Limb (tissue), 2 donors: Measurements from ENCODE around the gene SOX4.
"Not testable (repeated sequence)": the region's sequence is repeated elsewhere in the genome, so short reads cannot be mapped to it uniquely, and the experiment has no call there.

Experiments used
- DNase-seq, 2 donors: peaks; one replicate each; pipeline ENCODE4 v3.0.0-alpha.2; 2016; ENCODE audit errors: extremely low spot score in 2 of 2

SOX4 gene

GRCh38 chr6:21593412-21593926 is at the start of gene SOX4:
TSS of gene SOX4 (plus strand) at chr6:21593751. CDS start at chr6:21594535, 784 bp downstream.
- DNase-seq = peak; percentile 98

DNA sequence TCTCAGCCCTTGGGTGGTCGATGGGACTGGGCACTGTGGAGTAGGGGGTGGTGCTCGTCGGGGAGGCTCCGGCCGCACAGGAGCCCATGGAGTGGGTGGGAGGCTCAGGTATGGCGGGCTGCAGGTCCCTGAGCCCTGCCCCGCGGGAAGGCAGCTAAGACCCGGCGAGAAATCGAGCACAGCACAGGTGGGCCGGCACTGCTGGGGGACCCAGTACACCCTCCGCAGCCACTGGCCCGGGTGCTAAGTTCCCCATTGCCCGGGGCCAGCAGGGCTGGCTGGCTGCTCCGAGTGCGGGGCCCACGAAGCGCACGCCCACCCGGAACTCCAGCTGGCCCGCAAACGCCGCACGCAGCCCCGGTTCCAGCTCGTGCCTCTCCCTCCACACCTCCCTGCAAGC is 41.3 kb upstream of the SOX4 start:
- not testable (repeated sequence) for DNase-seq

GRCh38 chr6:21554286-21554685 is 39.3 kb upstream of the SOX4 start:
- no peak for DNase-seq

DNA sequence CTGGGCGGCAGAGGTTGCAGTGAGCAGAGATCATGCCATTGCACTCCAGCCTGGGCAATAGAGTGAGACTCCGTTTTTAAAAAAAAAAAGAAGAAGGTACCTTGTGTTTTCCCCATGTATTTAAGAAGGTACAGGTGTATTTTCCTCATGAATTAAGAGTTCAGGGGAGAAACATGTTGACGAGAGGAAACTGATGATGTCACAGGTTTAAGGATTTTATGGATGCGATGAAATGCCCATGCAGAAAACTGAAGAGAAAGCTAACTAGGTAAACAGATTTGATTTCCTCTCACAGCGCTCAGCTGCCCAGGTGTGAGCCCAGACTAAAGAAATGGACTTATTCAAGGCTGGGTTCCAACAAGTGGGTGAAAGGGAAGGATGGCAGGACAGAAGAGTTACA is 38.4 kb upstream of the SOX4 start:
- no peak for DNase-seq

- DNase-seq = no peak
Observed at GRCh38 chr6:21556511-21556910, 37.0 kb upstream of the SOX4 start.

- no peak for DNase-seq
Observed at GRCh38 chr6:21556968-21557721, 36.4 kb upstream of the SOX4 start.

GRCh38 chr6:21559238-21559637 is 34.3 kb upstream of the SOX4 start:
- DNase-seq = no peak

GRCh38 chr6:21560249-21560648 is 33.3 kb upstream of the SOX4 start:
- DNase-seq = no peak

DNA sequence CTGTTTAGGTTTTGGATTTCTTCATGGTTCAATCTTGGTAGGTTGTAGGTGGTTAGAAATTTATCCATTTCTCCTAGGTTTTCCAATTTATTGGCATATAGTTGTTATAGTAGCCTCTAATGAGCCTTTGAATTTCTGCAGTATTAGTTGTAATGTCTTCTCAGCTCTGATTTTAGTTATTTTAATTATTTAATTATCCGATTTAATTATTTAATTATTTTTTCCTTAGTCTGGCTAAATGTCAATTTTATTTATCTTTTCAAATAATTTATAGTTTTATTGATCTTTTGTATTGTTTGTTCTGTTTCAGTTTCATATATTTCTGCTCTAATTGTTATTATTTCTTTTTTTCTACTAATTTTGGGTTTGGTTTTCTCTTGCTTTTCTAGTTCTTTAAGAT is 28.1 kb upstream of the SOX4 start:
- no peak for DNase-seq

GRCh38 chr6:21578523-21578922 is 15.0 kb upstream of the SOX4 start:
- no peak for DNase-seq

DNA sequence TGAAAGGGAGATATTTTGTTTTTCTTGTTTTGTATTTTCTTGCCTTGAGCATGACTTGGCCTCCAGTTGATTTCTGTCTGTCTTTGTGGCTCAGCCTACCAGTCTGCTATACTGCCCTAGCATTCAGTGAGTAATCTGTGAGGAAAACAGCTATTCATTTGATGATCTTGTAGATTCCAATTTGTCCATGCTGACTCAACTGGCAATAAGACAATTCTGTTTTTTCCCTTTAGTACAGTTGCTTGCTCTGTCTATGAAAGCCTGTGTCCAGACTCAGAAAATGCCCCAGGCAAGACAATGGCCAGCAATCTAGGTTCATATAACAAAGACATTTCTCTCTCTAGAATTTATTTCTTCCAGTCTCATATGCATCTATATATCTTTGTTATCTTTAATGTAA is 10.9 kb upstream of the SOX4 start:
- no peak for DNase-seq

DNA sequence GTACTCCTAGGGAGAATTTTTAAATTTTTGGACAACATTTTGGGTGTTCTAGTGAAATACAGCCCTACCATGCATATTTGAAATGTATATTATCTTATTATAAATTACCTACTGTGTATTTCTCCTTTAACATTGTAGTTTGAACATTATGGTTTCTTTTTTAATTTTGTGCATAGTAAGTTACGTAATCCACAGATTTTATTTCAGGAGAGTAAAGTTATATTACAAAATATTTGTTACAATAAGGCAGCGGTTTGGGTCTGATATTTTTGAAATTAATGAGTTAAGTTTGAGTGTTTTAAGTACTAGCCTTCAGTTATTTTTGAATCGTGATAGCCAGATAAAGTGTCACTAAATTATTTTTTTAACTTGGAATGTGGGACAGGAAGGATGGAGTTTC is 7.3 kb upstream of the SOX4 start:
- DNase-seq = no peak

GRCh38 chr6:21586740-21587178 is 6.8 kb upstream of the SOX4 start:
- no peak for DNase-seq

GRCh38 chr6:21587179-21587960 is 6.2 kb upstream of the SOX4 start:
- DNase-seq = peak; percentile 75 to 87

- peak; percentile 68 to 90 for DNase-seq
Observed at GRCh38 chr6:21587961-21588480, 5.5 kb upstream of the SOX4 start.

GRCh38 chr6:21588481-21589351 is 4.8 kb upstream of the SOX4 start:
- peak; percentile 84 to 88 for DNase-seq

- DNase-seq = peak; percentile 91 to 97
Observed at GRCh38 chr6:21589352-21590345, 3.9 kb upstream of the SOX4 start.

DNA sequence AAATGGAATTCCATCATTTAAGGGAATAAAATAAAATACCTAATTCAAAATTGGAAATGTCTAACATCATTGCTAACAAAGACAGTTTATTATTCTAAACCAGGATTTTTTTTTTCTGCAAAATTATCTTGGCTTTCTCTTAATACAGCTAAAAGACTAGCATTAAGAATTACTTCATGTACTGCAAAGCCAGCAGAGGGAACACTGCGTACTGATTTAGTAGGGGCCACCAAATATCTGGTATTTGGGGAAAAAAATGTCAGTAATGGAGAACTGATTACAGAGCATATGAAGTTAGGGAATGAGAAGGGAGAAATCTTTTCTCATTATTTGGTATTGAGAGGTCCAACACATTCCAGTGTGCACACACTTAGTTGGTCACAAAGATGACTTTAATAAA is 3.2 kb upstream of the SOX4 start:
- DNase-seq = no peak

GRCh38 chr6:21591446-21591845 is 2.1 kb upstream of the SOX4 start:
- DNase-seq = no peak

DNA sequence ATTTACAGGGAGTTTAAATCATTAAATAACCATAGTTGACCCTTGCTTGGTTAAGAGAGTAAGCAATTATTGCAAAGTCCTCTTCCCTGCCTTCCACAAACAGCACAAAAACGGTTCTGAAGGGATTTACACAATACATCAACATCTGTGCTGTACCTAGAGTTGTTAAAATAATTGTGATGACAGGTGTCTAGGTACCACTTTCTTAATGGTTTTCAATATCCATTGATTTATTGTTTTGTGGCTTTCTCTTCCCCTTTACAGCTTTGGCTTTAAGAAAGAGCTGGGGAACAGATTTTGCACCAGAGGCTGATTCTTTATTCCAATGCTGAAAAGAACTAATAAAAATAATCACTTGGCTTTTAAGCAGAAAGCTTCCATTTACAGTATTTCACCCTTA is 598 bp upstream of the SOX4 start:
- no peak for DNase-seq
